CD4-positive, alpha-beta T cell treated with Interferon gamma for 1 hour (primary cell): ENCODE data around the gene KRT86.
A peak's percentile ranks its signal among the peaks of the same experiment; 100 is the strongest.
"Not testable (repeated sequence)": the region's sequence is repeated elsewhere in the genome, so short reads cannot be mapped to it uniquely, and the experiment has no call there.

Source experiments
- DNase-seq: peaks from one replicate; pipeline ENCODE4 v3.0.0-alpha.2; 2020

KRT86 gene

DNA sequence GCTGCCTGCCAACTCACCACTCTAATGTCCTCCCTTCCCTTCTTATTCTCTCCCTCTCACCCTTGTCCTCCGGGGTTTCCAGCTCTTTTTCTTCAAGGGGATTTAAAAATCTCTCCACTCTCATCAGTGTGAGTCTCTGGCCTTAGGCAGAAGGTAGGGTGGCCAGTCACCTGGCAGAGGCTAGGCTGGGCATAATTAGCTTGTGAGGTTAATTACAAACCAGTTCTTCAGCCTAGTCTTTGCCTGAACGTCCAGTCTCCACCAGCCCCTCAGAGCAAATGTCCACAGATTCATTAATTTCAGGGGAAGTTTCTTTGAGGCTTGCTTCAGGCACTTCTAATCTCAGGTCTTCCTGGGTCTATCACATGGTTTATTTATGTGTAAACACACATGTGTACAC lies 34.7 kb upstream of the KRT86 start:
- DNase-seq: no peak

DNA sequence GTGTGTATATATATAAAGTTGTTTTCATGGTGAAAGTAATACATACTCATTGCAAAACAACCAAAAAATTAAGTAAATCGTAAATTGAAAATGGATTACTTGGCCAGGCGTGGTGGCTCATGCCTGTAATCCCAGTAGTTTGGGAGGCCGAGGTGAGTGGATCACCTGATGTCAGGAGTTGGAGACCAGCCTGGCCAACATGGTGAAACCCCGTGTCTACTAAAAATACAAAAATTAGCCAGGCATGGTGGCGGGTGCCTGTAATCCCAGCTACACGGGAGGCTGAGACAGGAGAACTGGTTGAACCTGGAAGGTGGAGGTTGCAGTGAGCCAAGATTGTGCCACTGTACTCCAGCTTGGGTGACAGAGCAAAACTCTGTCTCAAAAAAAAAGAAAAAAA lies 34.2 kb upstream of the KRT86 start:
- DNase-seq: not testable (repeated sequence)

DNA sequence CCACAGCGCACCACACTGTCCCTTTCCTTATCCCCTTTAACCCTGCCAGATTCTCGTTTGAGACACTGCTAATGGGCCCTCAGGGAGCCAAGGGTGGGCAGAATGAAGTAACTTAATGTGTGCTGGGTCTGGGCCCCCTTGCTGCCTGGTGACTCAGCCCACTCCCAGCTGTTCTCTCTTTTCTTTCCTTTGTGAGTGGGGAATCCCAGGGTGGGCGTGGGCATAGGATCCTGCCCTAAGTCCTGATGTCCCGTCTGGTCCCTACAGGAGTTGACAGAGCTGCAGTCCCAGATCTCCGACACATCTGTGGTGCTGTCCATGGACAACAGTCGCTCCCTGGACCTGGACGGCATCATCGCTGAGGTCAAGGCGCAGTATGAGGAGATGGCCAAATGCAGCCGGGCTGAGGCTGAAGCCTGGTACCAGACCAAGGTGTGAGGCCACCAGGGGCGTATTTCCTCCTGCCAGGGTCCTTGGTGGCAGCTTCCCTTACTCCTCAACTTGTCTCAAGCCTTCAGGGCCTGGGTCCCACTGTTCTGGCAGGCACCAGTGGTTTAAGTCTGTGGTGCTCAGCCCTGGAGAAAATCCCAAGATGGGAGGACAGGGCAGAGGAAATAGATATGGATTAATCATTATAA lies 33.1 kb upstream of the KRT86 start:
- DNase-seq: no peak

DNA sequence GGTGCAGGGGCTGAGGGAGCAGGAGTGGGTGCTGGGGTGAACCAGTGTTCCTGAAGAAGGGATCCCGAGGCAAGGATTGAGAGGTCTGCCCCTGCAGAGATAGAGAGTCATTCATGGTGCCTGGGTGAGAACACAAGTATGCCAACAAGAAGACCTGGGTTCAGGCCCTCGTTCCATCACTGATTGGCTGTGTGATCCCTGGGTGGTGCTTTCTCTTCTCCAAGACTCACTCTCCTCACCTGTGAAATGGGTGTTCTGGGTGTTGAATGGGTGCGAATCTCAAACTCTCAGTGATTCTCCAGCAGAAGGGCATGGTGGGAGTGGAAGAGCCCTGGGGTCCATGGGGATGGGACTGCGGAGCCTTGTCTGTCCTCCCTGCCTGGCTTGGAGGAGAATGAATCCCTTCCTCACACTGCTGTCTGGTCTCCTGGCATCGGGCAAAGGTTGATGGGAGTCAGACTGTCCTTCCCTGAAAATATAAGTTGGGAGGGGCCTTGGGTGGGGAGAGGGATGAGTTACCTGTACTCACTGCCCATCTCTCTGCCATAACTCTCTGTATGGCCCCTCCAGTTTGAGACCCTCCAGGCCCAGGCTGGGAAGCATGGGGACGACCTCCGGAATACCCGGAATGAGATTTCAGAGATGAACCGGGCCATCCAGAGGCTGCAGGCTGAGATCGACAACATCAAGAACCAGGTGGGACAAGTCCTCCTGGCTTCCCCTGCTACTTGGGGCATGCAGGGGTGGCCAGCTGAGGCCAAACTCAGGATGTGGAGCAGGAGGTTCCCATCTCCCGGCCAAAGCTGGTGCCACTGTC lies 31.8 kb upstream of the KRT86 start:
- DNase-seq: no peak

DNA sequence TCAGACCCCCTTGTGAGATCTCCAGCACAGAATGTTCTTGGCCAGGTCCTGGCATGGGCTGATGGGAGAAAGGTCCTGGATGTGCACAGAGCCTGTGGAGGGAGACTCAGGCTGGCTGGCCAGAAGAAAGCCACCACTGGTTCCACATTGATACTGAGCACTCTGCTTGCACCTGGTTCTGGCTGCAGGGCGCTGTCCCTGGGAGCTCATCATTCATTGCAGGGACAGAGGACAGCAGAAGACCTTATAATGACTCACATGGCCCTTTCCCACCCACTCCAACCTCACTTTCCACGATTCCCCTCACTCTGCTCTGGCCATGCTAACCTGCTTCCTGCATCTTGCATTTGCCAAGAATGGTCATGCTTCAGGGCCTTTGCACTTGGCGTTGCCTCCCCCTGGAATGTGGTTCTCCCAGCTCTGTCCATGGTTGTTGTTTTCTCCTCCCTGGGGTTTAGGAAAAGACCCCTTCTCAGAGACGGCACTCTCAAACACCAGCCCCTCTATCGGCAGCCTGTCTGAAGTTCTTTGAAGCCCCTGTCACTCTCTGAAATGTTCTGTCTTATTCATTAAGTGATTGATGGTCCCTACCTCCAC lies 31.1 kb upstream of the KRT86 start:
- no peak for DNase-seq

DNA sequence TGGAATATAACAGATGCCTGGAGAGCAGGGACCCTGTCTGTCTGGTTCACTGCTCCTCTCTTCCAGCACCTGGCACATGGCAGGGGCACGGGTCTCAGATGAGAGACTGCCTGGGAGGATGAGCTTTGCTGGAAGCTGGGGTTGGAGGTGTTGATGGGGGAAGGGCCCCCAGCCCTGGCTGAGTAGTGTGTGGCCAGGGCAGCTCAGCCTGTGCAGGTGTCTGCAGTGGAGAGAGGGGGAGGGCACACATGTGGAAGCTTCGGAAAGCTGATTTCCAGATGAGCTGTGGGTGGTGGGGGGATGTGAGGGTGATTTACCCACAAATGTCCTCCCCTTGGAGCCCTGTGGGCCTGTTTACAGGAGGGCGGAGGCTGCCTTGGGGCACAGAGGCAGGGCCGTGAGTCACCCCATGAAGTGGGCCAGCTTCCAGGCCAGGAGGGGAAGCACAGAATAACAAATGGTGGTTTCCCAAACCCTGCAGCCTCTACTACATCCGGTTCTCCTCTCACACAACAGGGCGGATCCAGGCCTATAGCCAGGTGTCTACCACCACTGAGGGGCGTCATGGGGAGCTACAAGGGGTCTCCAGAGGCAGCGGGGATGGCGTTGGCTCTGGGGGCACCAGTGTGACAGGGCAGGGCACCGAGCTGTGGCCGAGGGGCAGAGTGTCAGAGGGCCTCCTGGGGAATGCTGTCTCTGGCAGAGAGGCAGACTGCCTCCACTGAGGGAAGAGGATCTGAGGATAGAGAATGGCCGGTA lies 30.4 kb upstream of the KRT86 start:
- peak; percentile 71 for DNase-seq

DNA sequence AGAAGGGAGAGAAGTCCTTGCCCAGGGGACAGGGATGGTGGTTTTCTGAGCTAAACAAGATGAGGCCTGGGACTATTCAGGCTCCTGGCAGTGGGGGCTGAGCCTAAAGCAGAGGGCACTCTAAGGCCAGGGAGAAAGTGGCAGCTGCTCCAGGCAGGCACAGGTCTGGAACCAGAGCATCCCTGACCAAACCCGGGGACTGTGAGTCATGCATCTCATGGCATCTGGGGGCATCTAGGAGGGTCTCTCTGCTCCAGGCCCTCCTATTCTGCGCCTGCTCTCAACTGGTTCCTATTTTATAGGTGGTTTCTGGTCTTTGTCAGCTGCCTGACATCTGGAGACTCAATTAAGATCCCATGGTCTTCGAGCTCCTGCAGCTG lies 29.8 kb upstream of the KRT86 start:
- no peak for DNase-seq

DNA sequence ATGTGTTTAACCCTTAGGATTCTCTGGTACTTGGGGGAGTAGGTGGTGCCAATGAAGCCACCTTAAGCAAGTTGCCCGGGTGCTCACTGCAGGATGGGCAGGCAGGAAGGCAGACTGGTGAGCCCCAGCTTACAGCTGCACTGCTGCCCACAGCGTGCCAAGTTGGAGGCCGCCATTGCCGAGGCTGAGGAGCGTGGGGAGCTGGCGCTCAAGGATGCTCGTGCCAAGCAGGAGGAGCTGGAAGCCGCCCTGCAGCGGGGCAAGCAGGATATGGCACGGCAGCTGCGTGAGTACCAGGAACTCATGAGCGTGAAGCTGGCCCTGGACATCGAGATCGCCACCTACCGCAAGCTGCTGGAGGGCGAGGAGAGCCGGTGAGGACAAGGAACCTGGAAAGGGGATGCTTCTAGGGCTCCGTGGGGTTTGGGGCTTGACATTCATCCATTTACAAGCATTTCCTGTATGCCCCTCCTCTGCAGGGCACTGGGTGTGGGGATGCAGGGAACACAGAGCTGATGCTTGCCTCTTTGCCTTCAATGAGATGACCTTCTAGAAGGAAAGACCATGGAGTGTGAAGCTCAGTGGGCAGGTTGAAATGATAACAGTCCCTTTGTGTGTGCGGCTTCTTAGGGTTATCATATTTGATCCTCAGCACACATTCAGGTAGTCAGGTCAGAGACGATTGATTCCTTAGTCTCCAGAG lies 29.0 kb upstream of the KRT86 start:
- no peak for DNase-seq

DNA sequence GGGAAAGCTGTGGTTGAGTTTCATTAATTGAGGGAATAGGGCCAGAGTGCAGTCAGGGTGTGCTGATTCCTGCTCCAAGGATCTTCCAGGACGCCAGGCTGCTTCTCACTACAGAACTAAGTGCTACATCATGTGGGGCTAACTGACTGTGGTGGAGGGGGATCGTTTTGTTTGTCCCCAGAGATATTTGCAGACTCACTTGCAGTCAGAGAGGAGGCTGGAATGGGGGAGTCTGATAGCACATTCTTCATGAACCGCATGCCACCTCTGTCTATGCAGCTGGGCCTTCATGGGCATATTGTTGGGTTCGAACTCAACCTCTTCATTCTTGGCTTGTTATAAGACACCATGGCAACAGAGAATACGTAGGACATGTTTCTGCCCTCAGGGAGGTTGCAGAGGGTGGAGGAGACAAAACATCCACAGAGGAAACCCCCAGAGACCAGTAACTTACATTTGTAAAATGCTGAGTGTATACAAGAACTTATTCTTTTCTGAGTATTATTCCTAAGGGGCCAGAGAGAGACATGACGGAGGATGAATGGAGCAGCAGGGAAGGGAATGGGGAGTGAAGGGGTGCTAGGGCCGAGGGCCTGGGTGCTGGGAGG lies 28.4 kb upstream of the KRT86 start:
- no peak for DNase-seq

DNA sequence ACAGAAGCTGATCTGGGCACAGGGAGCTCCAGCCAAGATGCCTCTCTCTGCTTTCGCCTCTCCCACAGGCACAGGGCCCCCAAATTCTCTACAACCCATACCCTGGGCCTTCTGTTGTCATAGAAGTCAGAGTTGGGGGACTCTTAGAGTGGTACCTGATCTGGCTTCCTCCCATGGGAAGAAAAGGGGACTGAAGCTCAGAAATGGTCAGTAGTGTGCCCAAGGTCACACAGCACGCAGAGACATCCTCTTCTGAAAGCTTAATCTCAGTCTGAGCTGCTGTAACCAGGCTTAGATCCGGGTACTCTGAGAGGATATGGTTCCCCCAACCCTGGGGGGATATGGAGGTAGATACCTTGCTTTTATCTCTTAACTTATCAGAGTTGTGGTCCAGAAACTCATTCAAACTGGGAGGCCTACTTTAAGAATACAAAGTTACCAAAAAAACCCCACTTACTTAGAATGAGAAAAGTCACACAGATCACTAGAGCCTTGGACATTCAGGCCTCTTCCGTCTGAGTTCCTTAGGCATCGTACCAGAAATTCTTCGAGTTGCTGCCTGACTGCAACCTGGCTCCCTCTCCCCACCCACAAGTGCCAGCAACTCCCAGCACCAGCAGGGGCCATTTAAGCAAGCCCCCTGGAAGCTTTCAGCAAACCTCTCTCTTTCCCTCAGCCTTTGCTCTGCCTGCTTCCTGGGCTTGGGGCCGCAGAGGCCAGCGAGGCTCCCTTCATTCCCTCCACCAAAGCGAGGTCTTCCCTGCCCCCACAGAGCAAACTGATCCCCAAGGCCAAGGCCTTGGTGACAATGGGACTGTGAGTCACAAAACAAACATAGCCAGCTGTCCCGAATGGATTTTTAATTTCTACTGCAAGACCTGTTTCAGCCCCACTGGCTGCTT lies 27.5 kb upstream of the KRT86 start:
- no peak for DNase-seq

DNA sequence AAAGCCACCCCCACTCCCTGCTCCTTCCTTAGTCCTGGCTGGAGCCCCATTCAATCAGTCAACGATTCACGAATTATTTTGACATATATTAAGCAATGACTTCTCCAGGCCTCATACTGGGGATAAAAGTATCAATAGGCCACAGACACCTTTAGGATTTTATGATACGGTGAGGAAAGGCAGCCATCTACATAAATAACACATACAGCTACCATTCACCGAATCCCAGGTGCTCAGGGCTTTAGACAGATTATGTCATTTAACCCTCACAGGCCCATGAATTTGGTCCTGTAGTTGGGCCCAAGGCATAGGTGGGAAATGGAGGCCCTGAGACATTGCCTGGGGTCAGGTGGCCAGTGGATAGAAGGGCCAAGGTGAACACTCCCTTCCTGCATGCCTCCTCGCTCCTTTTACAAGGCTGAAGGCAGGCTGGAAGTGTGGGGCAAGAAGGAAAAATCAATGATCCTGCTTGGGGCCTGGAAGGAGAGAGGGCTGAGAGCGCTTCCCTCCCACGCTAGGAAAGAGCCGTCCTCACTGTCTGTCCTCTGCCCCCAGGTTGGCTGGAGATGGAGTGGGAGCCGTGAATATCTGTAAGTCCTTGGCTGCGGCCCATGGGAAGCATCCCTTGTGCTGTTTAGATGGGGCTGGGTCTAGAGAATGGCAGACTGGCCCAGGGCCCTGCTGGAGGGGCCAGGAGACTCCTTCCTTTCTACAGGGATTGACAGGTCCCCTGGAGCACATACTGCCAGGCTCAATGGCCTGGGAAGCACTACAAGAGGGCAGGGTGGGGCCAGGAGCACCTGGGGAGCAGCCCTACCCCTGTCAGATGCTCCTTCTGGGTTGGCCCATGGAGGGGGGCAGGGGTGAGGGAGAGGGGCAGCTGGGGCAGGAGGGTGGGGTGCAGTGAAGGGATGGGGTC lies 26.6 kb upstream of the KRT86 start:
- DNase-seq: no peak

DNA sequence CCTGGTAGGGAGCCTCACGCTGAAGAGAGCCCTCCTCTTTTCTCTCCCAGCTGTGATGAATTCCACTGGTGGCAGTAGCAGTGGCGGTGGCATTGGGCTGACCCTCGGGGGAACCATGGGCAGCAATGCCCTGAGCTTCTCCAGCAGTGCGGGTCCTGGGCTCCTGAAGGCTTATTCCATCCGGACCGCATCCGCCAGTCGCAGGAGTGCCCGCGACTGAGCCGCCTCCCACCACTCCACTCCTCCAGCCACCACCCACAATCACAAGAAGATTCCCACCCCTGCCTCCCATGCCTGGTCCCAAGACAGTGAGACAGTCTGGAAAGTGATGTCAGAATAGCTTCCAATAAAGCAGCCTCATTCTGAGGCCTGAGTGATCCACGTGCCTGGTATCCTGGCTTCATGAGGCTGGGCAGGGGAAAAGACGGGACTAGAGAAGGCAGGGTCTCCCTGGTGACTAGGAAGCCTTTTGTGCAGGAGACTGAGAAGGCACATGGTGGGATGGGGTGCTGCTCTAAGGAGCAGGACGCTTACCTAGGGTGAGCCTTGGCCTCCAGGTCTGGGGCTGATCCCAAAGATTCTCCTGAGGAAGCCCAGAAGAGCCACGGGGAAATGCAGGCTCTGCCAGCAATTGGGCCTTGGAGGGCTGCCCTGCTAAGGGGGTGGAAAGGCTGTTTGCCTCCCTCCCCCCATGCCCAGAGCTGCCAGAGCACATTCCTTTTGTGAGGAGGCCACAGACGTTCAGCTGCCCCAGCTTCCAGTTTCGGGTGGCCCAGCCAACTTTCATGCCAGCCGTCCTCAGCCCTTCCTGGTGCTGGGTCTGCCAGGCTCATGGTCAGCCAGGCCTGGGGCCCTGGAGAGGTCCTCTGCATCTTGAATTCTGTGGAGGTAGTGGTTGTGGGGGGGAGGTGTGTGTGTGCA lies 25.6 kb upstream of the KRT86 start:
- DNase-seq: no peak

DNA sequence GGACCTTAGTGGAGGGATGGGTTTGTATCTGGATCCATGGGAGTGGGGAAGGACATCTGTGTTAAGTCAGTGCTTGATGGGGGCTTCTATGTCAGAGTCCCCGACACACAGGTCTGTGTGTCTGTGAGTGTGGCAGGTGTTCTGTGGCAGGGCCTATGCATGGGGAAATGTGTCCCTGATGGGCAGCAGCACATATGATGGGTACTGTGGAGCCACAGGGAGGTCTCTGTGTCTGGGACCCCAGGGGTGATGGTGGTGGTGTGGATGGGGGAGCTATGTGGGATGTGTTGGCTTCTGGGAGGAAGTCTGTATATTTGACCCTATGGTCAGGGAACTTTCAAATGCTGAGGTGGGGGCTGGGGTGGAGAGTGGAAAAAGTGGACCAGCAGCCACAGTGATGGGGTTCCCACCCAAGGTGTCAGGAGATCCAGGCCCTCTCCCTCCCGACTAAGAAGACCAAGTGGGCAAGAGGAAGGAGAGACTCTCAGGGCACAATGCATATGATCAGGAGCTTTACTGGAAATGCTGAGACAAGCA lies 24.9 kb upstream of the KRT86 start:
- DNase-seq: no peak

DNA sequence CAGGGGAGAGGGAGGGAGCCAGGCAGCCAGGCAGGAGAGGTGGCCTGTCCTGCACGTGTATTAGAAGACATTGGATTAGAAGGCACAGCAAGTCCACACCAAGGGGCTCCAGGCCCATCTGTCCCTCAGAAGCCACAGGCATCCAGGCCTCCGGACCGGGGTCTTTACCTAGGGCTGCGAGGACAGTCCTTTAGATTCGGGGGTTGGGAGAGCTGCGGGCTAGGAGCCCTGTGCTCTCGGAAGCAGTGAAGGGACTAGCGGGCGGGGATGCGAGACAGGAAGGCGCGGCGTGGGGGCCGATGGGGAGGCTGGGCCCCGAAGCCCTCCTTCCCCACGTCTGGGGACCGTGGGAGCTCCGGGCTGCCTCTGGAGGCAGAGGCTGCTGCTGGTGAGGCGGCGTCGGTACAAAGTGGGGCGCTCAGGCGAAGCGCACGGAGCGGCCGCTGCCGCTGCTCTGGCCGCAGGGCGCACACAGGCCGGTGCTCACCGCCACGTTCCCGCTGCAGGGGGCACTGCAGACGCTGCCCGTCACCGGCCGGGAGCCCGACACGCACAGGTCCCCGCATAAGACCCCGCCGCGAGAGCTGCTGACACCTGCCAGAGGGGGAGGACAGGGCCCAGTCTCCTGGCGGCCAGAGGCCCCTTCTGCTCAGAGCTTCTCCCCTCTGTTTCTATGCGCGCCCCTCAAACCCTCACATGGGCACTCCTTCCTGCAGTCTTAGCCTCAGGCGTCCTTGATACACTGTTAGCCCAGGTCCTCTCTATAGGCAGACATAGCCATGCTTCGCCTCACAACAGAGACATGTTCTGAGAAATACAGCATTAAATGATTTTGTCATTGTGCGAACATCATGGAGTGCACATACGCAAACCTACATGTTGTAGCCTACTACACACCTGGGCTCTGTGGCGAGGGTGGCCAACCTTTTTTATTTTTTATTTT lies 24.1 kb upstream of the KRT86 start:
- no peak for DNase-seq

DNA sequence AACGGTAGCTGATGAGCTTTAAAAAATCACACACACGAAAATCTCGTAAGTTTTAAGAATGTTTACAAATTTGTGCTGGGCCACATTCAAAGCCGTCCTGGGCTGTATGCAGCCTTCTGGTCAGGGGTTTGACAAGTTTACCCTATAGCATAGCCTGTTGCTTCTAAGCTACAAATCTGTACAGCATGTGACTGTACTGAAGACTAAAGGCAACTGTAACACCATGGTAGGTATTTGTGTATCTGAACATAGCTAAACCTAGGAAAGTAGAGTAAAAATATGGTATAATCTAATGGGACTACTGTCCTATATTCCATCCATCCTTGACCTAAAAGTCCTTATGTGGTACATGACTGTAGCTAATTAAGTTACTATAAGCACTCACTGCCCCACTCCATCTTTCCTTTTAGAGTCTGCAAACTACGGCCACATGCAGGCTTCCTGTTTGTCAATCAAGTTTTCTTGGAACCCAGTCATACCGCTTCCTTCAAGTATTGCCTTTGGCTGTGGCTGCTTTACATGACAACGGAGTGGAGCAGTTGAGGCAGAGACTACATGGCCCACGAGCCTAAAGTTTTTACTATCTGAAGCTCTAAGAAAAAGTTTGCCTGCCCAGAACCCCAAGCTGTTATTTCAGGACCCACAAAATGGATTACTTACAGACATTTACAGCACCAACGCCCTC lies 22.9 kb upstream of the KRT86 start:
- DNase-seq: no peak

DNA sequence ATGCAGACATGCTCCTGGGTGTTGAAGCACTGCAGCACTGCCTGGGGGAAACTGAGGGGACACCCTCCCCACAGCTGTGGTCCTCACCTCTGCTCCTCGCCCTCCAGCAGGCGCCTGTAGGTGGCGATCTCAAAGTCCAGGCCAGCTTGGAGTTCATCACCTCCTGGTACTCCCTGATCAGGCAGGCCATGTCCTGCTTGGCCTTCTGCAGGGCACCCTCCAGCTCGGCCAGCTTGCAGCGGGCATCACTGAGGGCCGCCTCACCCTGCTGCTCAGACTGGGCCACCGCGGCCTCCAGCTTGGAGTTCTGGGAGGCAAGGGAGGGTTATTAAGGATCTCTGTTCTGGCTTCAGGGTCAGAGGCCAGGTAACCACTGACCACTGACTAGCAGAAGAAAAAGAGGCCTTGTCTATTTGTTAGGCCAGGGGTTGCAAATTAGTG lies 22.2 kb upstream of the KRT86 start:
- DNase-seq: not testable (repeated sequence)
